GM15510 (cell line): ENCODE measurements around the gene TRAK1.

Experiments used
- POLR2A ChIP-seq: IDR thresholded peaks from 3 replicates; pipeline ENCODE4 v1.6.1; 2011; ENCODE audit warnings: borderline replicate concordance; ENCODE audit not compliant: insufficient read length; ENCODE audit errors: extremely low read depth

The TRAK1 gene

DNA sequence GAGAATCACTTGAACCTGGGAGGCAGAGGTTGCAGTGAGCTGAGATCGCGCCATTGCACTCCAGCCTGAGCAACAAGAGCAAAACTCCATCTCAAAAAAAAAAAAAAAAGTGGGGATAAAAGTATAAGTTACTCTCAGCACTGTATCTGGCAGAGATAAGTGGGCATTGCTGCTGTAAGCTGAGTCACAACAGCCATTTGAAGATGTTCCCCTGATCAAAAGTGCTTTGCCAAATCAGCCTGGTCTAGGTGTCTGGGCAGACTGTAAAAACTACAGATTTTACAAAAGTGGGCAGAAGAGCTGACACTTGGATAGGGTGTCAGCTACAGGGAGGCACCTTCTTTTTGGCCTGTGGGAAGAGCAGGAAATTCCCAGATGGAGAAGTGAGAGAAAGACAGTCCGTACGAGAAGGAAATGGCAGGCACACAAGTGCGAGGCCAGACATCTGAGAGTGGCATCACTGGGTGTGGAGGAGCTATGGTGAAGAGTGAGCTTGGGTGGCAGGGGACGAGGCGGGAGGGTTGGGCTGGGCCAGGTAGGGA is 78.5 kb downstream of the TRAK1 start:
- no peak for TF ChIP-seq POLR2A

DNA sequence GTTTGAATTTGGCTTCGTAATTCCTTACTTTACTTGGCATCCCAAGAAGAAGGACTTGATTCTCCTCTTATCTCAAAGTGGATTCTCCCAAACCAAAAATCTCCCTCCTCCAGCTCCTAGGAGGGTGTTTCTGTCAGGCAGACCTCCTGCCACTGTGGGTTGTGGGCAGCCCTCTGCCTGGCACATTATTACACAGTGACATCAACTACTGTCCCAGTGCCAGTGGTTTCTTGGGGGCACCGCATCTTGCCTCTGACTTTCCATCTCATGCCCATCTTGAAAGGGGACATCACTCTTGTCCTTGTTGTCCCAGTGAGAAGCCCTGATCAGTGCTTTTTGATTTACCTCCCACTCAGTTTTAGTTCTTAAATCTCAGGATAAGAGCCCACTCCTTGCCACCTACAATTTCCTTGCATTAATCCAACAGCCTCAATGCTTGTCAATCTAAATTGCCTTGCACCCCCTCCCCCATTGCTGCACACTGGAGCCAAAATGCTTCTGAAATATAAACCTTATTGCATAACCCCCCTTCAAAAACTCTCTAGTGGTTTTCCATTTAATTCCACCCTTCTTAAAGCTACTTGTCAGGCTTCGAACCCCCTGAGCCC is 81.0 kb downstream of the TRAK1 start:
- no peak for TF ChIP-seq POLR2A

DNA sequence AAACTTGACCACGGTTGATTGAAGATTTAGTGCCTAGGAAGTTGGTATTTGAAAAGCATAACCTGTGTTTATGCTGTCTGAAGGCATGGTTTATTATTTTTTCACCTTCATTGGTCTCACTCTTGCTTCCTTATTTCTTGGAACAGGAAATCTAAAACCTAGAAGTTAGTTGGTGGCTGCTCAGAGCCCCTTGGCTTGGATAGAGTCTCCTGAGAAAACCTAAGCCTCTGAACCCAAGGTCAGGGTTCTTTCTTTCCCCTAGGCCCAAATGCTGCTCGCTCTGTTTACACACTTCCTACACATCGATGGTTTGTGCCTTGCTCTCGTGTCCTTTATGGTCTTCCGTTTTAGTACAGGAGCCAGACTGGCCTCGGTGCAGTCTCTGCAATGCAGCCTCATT is 82.2 kb downstream of the TRAK1 start:
- no peak for TF ChIP-seq POLR2A

DNA sequence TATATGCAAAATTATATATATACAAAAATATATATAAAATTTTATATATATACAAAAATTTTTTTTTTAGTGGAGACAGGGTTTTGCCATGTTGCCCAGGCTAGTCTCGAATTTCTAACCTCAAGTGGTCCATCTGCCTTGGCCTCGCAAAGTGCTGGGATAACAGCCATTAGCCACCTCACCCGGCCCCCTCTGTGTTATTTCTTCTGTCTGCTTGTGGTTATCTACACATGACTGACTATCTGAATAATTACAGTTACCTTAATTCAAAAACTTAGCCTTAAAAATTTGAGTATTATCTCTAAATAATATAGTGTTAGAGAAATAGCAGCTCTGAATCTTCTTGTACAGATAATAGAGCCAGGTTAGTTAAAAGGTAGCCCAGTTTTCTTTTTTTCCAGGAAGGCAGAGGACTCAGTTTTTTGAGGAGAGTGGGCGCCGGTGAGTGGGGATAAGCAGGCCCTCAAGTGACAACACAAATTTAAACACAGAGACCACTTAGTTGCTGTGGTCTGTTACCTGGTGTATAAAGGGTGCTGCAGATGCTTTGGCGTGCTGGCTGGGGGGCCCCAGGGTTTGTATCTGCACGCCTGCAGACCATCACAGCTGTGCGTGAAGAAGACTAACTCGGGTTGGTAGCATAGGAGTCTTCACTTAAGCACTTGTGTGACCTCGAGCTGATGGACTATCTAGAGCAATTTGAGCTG is 83.7 kb downstream of the TRAK1 start:
- no peak for TF ChIP-seq POLR2A

DNA sequence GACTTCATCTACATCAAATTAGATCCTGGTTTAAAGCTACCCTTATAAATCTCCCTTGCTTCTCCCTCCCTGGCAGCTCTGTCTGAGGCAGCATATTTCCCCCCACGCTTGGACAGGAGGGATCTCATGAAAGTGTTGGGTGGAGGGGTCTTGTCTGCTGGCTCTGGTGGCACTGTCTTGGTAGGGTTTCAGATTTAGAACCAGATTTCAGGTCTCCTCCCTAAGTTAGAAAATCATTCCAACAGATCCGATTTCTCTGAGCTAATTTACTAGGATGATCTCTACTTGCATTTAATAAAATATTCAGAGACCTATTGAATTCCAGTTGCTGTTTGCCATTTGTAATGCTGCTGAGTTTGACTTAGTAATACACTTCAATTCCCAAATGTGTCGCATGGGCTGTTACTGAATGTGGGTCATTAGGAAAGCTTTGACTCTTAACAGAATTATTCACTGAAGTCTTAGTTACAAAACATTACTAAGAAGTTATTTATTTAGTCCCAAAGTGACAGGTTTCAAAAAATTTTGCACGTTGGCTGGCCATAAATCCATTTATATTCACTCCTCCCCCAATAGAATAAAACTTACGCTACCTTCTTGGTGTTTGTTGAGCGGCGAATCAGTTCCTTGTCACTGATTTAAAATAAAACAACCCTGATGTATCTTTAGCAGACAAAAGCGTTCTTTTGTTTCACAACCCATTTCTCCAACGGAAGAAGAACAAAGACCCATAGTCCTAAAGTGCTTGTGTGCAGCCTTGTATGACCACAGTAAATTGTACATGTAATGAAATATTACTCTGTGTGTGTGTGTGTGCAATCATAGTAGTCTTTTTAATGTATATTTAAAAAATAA is 84.5 kb downstream of the TRAK1 start:
- TF ChIP-seq POLR2A: no peak

DNA sequence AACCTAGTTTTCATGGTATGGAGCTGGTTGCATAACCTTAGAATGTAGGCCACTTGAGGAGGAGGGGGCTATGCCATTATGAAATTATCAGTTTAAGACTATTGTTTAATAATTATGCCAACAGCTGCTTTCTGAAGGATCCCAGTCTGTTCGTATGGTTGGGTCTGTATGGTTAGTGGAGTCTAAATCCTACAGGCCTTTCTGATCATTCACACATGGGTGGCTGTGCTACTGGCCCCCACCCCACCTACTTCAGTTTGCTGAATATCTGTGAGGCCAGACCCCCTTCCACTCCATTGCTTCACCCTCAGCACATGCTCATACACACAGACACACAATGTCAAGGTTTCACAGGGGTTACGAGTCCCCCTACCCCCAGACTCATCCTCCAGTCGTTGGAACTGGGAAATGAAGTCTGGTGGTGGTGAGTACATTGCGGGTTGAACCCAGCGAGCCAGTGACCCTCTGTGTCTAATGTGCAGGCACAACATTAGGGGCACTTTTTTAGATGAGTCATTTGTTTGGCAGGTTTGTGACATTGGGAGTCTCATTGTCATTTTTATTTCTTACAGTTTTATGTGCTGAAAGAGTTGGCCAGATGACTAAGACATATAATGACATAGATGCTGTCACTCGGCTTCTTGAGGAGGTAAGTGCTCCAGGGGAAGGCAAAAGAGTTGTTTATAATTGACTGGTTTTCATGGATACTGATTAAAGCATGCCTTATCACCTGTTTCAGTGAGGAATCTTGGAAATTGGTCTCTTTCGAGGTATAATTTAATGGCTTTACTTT is 85.3 kb downstream of the TRAK1 start:
- TF ChIP-seq POLR2A: no peak

DNA sequence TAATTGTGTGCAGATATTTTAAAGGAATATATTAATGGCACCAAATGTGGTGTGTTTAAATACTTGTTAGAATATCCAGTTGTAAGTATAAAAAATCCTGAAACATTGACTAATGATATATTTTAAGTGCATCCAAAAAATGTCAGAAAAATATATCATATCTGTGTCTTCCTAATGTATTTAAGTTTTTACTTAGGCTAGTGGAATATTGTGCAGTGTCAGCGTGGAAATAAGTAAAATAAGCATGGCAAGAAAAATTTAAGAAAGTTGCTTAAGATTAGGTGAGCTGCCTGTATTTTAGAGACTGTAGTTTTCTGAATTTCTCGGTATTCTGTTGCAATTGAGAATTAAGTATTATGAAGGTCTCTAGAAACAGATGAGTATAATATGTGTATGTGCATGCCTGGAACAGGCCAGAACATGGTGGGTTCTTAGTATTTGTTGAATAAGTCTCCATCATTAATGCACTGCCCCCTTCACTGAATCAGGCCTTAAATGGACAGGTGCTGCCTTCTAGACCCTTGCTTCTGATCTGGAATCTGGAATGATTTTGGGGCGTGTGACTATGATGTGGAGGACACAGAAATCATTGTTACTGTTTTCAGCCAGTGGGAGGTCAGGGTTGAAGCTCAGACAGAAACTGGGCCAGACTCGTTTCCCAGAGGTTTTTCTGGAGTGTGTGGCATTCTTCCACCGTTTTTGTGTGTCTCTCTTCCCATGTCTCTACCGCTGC is 86.1 kb downstream of the TRAK1 start:
- TF ChIP-seq POLR2A: no peak

DNA sequence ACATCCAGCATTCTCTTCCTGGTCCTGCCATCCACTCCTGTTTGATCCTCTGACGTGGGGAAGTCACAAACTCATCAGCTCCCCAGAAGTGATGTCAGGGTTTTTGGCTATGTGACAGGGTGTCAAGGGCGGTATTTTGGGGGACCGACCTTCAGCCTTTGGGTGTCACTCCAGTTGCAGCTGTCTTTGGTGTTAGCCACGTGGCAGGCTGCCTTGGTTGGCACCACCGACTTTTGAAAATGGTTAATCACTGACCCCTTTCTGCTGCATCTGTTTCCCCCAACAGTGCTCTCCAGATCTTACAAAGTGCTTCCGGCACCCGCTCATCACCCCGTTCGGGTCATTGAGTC is 86.6 kb downstream of the TRAK1 start:
- no peak for TF ChIP-seq POLR2A

DNA sequence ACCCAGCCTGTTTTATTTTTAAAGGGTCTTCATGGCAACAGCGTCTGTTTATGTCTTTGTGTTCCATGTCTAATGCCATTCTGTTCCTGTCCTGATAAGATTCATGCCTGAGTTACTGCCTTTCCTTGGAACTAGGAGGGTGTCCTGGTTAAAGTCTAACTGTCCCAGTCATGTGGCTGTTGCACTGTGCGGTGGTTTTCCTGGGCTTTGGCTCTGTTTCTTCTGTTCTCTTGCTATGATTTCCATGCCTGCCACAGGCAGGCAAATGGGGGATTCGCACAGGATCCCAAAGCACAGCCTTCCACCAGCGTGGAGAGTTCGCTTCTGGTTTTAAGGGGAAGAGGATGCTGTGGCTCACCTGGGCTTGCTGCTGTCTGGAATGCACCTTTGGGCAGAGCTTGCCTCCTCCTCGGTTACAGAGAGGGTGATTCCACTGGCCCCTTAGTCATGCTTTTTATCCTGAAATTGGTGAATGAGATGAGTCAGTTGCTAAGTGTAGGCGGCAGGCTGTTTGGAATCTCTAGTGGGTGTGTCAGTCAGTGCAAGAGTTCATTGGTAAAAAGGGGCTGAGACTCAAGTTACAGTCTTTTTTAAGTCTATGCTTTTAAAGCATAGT is 88.1 kb downstream of the TRAK1 start:
- no peak for TF ChIP-seq POLR2A

DNA sequence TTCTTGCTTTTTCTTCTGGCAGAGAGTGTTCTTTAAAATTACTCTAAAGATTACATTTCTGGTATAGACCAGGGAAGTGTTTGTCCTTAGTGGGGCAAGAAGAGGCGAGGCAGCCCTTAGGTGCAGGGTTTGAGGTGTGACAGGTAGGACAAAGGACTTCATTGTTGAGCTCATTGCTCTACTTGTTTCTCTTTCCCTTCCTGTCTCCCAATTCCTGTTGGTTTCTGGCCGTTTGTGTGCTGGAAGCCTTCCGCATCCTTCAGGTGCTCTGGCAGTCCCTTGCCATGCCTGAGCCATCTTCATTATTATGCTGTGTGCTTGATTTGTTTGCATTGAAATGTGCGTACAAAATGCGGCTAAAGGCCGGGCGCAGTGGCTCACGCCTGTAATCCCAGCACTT is 89.7 kb downstream of the TRAK1 start:
- TF ChIP-seq POLR2A: no peak

DNA sequence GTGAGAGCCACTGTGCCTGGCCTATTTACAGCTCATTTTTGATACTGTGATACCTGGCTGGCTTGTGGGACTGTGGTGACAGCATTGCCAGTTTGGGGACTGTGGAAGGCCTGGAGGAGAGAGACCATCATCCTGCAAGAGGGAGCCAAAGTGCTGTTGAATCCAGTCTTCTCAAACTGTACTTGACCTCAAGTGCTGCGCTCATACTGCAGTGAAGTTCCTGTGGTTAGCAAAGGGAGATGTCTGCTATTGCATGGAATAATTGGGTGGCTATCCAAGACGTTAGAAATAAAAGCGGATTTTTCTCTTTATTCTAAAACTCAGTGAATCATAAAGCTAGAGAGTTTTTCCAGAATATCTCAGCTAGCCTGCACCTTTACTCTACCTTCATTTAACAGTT is 91.4 kb downstream of the TRAK1 start:
- TF ChIP-seq POLR2A: no peak

DNA sequence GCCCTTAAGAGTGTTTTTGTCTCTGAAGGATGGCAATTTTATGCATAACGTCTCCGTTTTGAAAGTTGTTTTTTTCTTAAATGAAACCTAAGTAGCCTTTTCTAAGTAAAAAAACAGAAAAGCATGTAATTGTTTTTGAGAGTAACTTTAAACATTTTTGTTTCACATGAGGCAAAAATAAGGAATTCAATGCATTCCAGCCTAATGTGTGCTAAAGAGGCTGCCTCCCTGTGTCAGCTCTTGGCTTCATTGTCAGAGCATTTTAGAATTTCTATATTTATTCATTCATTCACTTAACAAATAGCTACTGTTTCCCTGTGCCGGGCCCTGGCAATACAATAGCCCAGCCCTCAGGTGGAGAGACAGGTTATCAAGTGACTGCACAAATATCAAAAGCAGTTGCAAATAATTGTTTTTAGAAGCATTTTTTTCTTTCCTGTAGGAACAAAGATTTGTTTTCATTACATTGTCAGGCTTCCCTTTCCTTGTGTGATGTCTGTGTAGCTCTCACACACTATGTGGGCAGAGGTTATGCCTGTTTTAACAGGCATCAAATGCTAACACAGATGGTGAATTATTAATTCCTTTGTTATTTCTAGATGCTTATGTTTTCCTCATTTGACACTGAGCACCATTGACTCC is 93.0 kb downstream of the TRAK1 start:
- no peak for TF ChIP-seq POLR2A

DNA sequence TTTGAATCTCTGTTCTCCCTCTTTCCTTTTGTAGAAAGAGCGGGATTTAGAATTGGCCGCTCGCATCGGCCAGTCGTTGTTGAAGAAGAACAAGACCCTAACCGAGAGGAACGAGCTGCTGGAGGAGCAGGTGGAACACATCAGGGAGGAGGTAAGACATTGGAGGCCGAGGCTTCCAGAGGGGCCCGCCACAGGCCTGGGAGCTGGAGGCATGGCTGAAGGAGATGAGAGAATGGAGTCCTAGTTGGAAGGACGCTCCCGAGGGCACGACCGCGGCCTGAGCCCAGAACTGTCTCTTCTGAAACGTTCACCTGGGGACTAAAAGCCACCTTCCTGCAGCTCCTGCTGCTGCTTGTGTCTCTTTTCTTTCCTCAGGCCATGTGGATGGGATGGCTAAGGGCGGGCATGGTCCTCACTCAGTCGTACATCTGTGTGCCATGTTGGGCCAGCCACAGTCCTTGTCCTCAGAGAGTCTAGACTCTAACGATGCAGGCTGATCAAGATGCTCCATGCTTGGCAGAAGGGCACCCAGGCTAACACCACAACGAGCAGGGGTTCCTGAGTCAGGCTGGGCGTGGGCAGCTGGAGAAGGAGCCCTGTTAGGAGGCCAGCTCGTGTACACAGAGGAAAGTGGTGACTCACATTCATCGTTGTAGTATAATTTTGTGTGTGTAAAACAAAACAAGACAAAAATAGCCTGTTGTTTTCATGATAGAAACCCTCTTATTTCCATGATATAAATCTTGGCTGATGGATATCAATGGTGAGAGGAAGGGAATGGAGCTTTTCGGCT is 93.7 kb downstream of the TRAK1 start:
- TF ChIP-seq POLR2A: no peak

DNA sequence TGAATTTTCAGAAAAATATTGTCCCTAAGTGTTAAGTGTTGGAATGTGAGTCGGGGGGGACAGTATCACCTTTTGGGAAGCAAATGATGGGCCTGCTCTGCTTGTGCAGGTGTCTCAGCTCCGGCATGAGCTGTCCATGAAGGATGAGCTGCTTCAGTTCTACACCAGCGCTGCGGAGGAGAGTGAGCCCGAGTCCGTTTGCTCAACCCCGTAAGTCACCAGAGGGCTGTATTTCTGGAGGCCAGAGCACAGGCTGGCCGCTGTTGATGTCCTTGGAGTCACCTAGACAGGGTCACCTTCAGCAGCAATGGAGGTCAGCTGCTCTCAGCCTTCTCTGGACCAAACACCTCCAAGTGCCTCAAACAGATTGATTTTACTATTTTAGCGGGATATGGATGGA is 96.8 kb downstream of the TRAK1 start:
- no peak for TF ChIP-seq POLR2A
